Endothelial cell of umbilical vein (primary cell): ENCODE measurements around the gene MSX2.

Source experiments
- EZH2 ChIP-seq: IDR thresholded peaks from 2 replicates; pipeline ENCODE4 v1.6.1; 2012; ENCODE audit warnings: borderline replicate concordance, low read depth, mild to moderate bottlenecking, moderate library complexity, low read length, inconsistent platforms; ENCODE audit not compliant: severe bottlenecking
- GATA2 ChIP-seq: IDR thresholded peaks from 2 replicates; pipeline ENCODE4 v1.7.0; 2011; ENCODE audit warnings: low read depth, mild to moderate bottlenecking, moderate library complexity, mixed read lengths, low read length; ENCODE audit not compliant: insufficient read length, insufficient read depth
- JUN ChIP-seq: IDR thresholded peaks from 2 replicates; pipeline ENCODE4 v1.6.1; 2011; ENCODE audit warnings: borderline replicate concordance, low read depth; ENCODE audit not compliant: insufficient read length, insufficient read depth
- MYC ChIP-seq: IDR thresholded peaks from one replicate; pipeline ENCODE4 v1.6.1; 2011; ENCODE audit warnings: mild to moderate bottlenecking, low read depth, low read length
- POLR2A ChIP-seq: IDR thresholded peaks from 2 replicates; pipeline ENCODE4 v1.6.1; 2012; ENCODE audit warnings: low read depth, mild to moderate bottlenecking, control low read depth, low read length
- POLR2AphosphoS5 ChIP-seq: IDR thresholded peaks from 2 replicates; pipeline ENCODE4 v1.6.1; 2012; ENCODE audit warnings: low read depth, mild to moderate bottlenecking, control low read depth, low read length, moderate library complexity; ENCODE audit not compliant: insufficient read depth
- TF ChIP-seq, protein P1 (sequence below), 2 donors: IDR thresholded peaks; 1 replicate in 1 of 2; 2 replicates in 1 of 2; pipeline ENCODE4 v1.5.1; 2011; ENCODE audit warnings: low read length in 2 of 2, mild to moderate bottlenecking in 2 of 2, moderate library complexity in 2 of 2, control low read depth in 1 of 2, inconsistent platforms in 1 of 2, low read depth in 1 of 2; ENCODE audit not compliant: insufficient read depth in 1 of 2; ENCODE audit errors: extremely low read depth in 1 of 2
- TF ChIP-seq, protein P2 (sequence below): IDR thresholded peaks from 2 replicates; pipeline ENCODE4 v1.6.1; 2011; ENCODE audit not compliant: insufficient read depth, insufficient read length

DNA sequence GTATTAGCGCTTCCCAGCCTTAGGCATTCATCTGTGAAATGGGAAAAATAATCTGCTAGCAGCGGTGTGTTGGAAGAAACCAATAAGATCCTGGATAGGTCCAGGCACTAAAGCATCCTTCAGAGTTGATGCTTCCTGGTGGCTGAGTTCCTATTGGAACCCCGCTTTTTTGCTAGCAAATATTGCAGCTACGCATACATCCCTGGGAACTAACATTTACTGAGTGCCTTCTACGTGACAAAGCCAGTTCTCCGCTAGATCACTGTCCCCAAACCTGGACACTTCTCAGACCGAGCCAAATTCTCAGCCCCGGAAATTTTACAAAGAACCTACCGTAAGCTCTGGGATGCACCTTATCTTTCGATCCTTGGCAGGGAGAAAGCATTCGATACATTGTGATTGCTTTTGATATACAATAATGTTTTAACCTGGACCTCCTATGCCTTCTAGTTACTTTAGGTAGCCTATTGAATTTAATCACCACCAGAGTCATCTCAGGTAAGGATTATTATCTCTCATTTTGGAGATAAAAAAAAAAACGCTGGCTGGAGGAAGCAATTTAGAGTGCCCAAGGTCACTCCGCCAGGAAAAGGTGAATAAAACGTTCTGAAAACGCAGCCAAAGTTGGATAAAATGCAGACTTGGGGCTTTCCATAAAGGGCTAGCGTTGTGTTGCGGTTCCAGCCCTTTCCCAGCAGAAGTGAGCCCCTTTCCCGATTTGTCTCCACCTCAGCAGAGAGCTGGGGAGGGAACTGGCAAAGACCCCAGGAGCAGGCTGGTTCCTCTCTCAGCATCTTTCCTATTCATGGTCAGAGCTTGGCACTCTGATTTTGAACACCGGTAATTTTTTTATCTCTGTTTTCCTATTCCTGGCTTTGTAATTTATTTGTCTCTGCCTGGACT is 2.6 kb upstream of the MSX2 start:
- TF ChIP-seq POLR2A = no peak
- no peak for TF ChIP-seq EZH2
- TF ChIP-seq, protein P1, sequence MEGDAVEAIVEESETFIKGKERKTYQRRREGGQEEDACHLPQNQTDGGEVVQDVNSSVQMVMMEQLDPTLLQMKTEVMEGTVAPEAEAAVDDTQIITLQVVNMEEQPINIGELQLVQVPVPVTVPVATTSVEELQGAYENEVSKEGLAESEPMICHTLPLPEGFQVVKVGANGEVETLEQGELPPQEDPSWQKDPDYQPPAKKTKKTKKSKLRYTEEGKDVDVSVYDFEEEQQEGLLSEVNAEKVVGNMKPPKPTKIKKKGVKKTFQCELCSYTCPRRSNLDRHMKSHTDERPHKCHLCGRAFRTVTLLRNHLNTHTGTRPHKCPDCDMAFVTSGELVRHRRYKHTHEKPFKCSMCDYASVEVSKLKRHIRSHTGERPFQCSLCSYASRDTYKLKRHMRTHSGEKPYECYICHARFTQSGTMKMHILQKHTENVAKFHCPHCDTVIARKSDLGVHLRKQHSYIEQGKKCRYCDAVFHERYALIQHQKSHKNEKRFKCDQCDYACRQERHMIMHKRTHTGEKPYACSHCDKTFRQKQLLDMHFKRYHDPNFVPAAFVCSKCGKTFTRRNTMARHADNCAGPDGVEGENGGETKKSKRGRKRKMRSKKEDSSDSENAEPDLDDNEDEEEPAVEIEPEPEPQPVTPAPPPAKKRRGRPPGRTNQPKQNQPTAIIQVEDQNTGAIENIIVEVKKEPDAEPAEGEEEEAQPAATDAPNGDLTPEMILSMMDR (IDR thresholded peaks at IDR 0.05; ENCODE audit: extremely low read depth in 1 of 2, insufficient read depth in 1 of 2, low read depth in 1 of 2, low read length in 2 of 2) = no peak
- no peak for TF ChIP-seq POLR2AphosphoS5
- no peak for TF ChIP-seq MYC
- no peak for TF ChIP-seq GATA2
- TF ChIP-seq, protein P2, sequence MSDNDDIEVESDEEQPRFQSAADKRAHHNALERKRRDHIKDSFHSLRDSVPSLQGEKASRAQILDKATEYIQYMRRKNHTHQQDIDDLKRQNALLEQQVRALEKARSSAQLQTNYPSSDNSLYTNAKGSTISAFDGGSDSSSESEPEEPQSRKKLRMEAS = no peak
- no peak for TF ChIP-seq JUN
